Endothelial cell of umbilical vein (primary cell): Measurements from ENCODE around the gene PTPRQ. TPM values are rescaled to one million over a fixed set of nuclear protein-coding genes. Genes with fewer than 3 reads are reported as not detected.

Source experiments
- BruUV-seq: library from RNA; stranded (reverse); fragments of 400-500 nt; replicated peaks from 2 replicates; lab custom pipeline; 2021; lab: Mats Ljungman, UMichigan
- CTCF ChIA-PET: fragments of 300-600, 350-600 bp; sonication (Branson Sonifier 250); formaldehyde crosslinking; loops from one replicate; lab custom pipeline; 2021; ENCODE audit warnings: antibody characterized with exemption, inconsistent platforms; lab: Charles Lee
- POLR2A ChIA-PET: fragments of 300-600, 350-600 bp; sonication (Branson Sonifier 250); formaldehyde crosslinking; loops from one replicate; lab custom pipeline; 2021; ENCODE audit warnings: antibody characterized with exemption, inconsistent platforms; lab: Charles Lee
- DNase-seq: peaks from one replicate; pipeline ENCODE4 v3.0.0-alpha.2; 2011; ENCODE audit warnings: low read depth, low spot score
- FAIRE-seq: peaks from 2 replicates; lab custom pipeline; 2011; peaks lifted over from hg19 to GRCh38; lab: Jason Lieb, UNC
- H2AFZ ChIP-seq: 2 replicates; pipeline ENCODE4 v1.6.0; 2012; ENCODE audit warnings: low read depth, low read length, control low read depth, inconsistent platforms
- H3K27ac ChIP-seq: 2 replicates; pipeline ENCODE4 v1.5.1; 2011; ENCODE audit warnings: low read depth, mild to moderate bottlenecking, control low read depth, low read length, moderate library complexity; ENCODE audit not compliant: insufficient read depth
- H3K27me3 ChIP-seq, 2 experiments: 2 replicates each; pipeline versions ENCODE4 v1.6.0 to v1.6.1; 2011; ENCODE audit warnings: low read length in 2 of 2, mixed read lengths in 1 of 2; ENCODE audit not compliant: control insufficient read depth in 2 of 2, insufficient read depth in 2 of 2
- H3K36me3 ChIP-seq, 2 experiments: 2 replicates in 1 of 2; 3 replicates in 1 of 2; pipeline ENCODE4 v1.5.1; 2011; ENCODE audit warnings: low read length in 2 of 2, mild to moderate bottlenecking in 1 of 2, moderate library complexity in 1 of 2; ENCODE audit not compliant: control insufficient read depth in 2 of 2, insufficient read depth in 2 of 2; ENCODE audit errors: extremely low read depth in 1 of 2
- H3K4me1 ChIP-seq: 3 replicates; pipeline ENCODE4 v1.5.1; 2011; ENCODE audit warnings: mild to moderate bottlenecking, low read length; ENCODE audit not compliant: control insufficient read depth, insufficient read depth; ENCODE audit errors: extremely low read depth
- H3K4me2 ChIP-seq: 2 replicates; pipeline ENCODE4 v1.6.1; 2011; ENCODE audit warnings: low read length, control low read depth, mixed read lengths; ENCODE audit not compliant: insufficient read depth
- H3K4me3 ChIP-seq, 3 experiments: fragments of 200-600 bp in 1 of 3; sonication (generic), shearing (Covaris generic) in 1 of 3; replicated peaks in 1 of 3; 2 replicates each; pipeline ENCODE4 v1.5.1; 2011 to 2016; ENCODE audit warnings: control low read depth in 3 of 3, low read length in 3 of 3, mild to moderate bottlenecking in 2 of 3, inconsistent platforms in 1 of 3, low read depth in 1 of 3, moderate library complexity in 1 of 3; ENCODE audit not compliant: insufficient read depth in 1 of 3
- H3K79me2 ChIP-seq: 2 replicates; pipeline ENCODE4 v1.6.0; 2012; ENCODE audit warnings: low read length, inconsistent platforms; ENCODE audit not compliant: control insufficient read depth, insufficient read depth
- H3K9ac ChIP-seq: replicated peaks from 2 replicates; pipeline ENCODE3; 2011; ENCODE audit warnings: low read length, control low read depth; ENCODE audit not compliant: insufficient read depth; ENCODE audit errors: extremely low read depth
- H3K9me1 ChIP-seq: replicated peaks from 3 replicates; pipeline ENCODE4 v1.6.0; 2011; ENCODE audit warnings: mild to moderate bottlenecking, low read length; ENCODE audit not compliant: control insufficient read depth, insufficient read depth; ENCODE audit errors: extremely low read depth
- H3K9me3 ChIP-seq: replicated peaks from 2 replicates; pipeline ENCODE4 v1.5.1; 2012; ENCODE audit warnings: low read length, inconsistent platforms; ENCODE audit not compliant: control insufficient read depth, insufficient read depth
- H4K20me1 ChIP-seq: replicated peaks from 2 replicates; pipeline ENCODE3; 2011; ENCODE audit warnings: mild to moderate bottlenecking, low read length; ENCODE audit not compliant: control insufficient read depth, insufficient read depth; ENCODE audit errors: extremely low read depth
- CTCF ChIP-seq, 2 donors: IDR thresholded peaks; 1 replicate in 1 of 2; 2 replicates in 1 of 2; pipeline ENCODE4 v1.5.1; 2011; ENCODE audit warnings: low read length in 2 of 2, mild to moderate bottlenecking in 2 of 2, moderate library complexity in 2 of 2, control low read depth in 1 of 2, inconsistent platforms in 1 of 2, low read depth in 1 of 2; ENCODE audit not compliant: insufficient read depth in 1 of 2; ENCODE audit errors: extremely low read depth in 1 of 2
- EZH2 ChIP-seq: IDR thresholded peaks from 2 replicates; pipeline ENCODE4 v1.6.1; 2012; ENCODE audit warnings: borderline replicate concordance, low read depth, mild to moderate bottlenecking, moderate library complexity, low read length, inconsistent platforms; ENCODE audit not compliant: severe bottlenecking
- FOS ChIP-seq: IDR thresholded peaks from 2 replicates; pipeline ENCODE4 v1.6.1; 2011; ENCODE audit warnings: mild to moderate bottlenecking, low read length, moderate library complexity, borderline replicate concordance; ENCODE audit not compliant: insufficient read depth
- GATA2 ChIP-seq: IDR thresholded peaks from 2 replicates; pipeline ENCODE4 v1.7.0; 2011; ENCODE audit warnings: low read depth, mild to moderate bottlenecking, moderate library complexity, mixed read lengths, low read length; ENCODE audit not compliant: insufficient read length, insufficient read depth
- JUN ChIP-seq: IDR thresholded peaks from 2 replicates; pipeline ENCODE4 v1.6.1; 2011; ENCODE audit warnings: borderline replicate concordance, low read depth; ENCODE audit not compliant: insufficient read length, insufficient read depth
- MYC ChIP-seq: IDR thresholded peaks from one replicate; pipeline ENCODE4 v1.6.1; 2011; ENCODE audit warnings: mild to moderate bottlenecking, low read depth, low read length
- POLR2A ChIP-seq: IDR thresholded peaks from 2 replicates; pipeline ENCODE4 v1.6.1; 2012; ENCODE audit warnings: low read depth, mild to moderate bottlenecking, control low read depth, low read length
- POLR2AphosphoS5 ChIP-seq: IDR thresholded peaks from 2 replicates; pipeline ENCODE4 v1.6.1; 2012; ENCODE audit warnings: low read depth, mild to moderate bottlenecking, control low read depth, low read length, moderate library complexity; ENCODE audit not compliant: insufficient read depth
- dilution Hi-C: fragments of 300-500 bp; cut with MboI; formaldehyde crosslinking; loops from one replicate; pipeline ENCODE4 v1.15.0; 2019; ENCODE audit warnings: low sequenced_read_pairs; ENCODE audit not compliant: extremely low pct_ligation_motif_present
- intact Hi-C: fragments of 100-400 bp; cut with micrococcal nuclease; formaldehyde crosslinking; loops from one replicate; pipeline ENCODE4 v1.10.0; 2022
- polyA plus RNA-seq, 4 experiments: library from polyadenylated mRNA; depleted of rRNA in 3 of 4; stranded (reverse) in 3 of 4; unstranded in 1 of 4; fragments of >200 nt; gene quantifications; 2 replicates each; pipeline versions ENCODE4 v1.2.1 to v1.2.3, GENCODE V29; 2011 to 2012; ENCODE audit warnings: missing spikeins in 1 of 4
- total RNA-seq: library from RNA; stranded (reverse); gene quantifications from 2 replicates; pipeline ENCODE4 v1.2.3, GENCODE V29; 2021
- TF ChIP-seq, protein P1 (sequence below): IDR thresholded peaks from 2 replicates; pipeline ENCODE4 v1.6.1; 2011; ENCODE audit not compliant: insufficient read depth, insufficient read length

The PTPRQ gene
- total and polyA plus RNA-seq, 2 donors (not counting 3 experiments of a cell fraction or from before 2014, with no cell fraction given), result not detected

DNA sequence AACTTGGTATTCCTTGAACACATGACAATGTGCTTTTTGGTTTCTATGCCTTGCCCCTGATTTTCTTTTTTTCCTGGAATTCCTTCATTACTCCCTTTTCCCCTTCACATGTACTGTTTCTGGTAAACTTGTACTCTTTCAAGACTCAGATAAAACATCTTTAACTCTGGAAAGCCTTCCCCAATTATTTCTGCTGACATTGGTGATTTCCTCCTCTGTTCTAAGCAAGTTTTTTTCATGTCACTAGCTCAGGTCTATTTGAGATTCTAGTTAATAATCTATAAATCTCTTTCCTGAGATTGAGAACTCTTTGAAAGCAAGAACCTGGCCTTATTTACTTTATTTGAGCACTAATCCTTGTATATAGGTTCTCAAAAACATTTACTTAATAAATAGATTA, 24.0 kb upstream of the PTPRQ start:
- H4K20me1 ChIP-seq, result no peaks in the 10 kb centered on the region
- no TSS peak for BruUV-seq
- H3K4me2 ChIP-seq, result no peak overlapping the region
- no peaks in the 10 kb centered on the region for H3K9me1 ChIP-seq
- H3K36me3 ChIP-seq, result no peaks in the 10 kb centered on the region
- intact Hi-C loops (no loop called here), dilution Hi-C loops (no loop called here)
- TF ChIP-seq FOS (no peak), POLR2A (no peak), POLR2AphosphoS5 (no peak), MYC (no peak), EZH2 (no peak), JUN (no peak), GATA2 (no peak), CTCF (IDR thresholded peaks at IDR 0.05; ENCODE audit: extremely low read depth in 1 of 2, insufficient read depth in 1 of 2, low read depth in 1 of 2, low read length in 2 of 2) (no peak)
- TF ChIP-seq, protein P1, sequence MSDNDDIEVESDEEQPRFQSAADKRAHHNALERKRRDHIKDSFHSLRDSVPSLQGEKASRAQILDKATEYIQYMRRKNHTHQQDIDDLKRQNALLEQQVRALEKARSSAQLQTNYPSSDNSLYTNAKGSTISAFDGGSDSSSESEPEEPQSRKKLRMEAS, result no peak
- no peaks in the 10 kb centered on the region for H3K27me3 ChIP-seq
- no peak overlapping the region for H3K27ac ChIP-seq
- H3K9ac ChIP-seq, result no peak overlapping the region
- H3K79me2 ChIP-seq, result no peaks in the 10 kb centered on the region
- no peak for DNase-seq
- no peaks in the 10 kb centered on the region for H3K9me3 ChIP-seq
- CTCF ChIA-PET, result interaction anchor here (1.5 kb wide), 1 partner anchor 838 kb away, joined by 4 read pairs; no protein-coding TSS in a partner anchor
- no peaks in the 10 kb centered on the region for H3K4me1 ChIP-seq
- H3K4me3 ChIP-seq, result no peak overlapping the region
- POLR2A ChIA-PET, result no interaction called here
- no peak for FAIRE-seq
- H2AFZ ChIP-seq, result no peak overlapping the region
